ENCODE measurements around the gene TMEM132D. TPM values are rescaled to one million over a fixed set of nuclear protein-coding genes. Genes with fewer than 3 reads are reported as not detected.
A peak's percentile ranks its signal among the peaks of the same experiment; 100 is the strongest.

TMEM132D gene
- total RNA-seq, 1 donor from 2014 or later: 1.1 TPM

- no peak overlapping the region for H3K4me3 Mint-ChIP-seq
- peaks cover 2% of the 10 kb centered on the region for H3K27me3 Mint-ChIP-seq (ENCODE audit: insufficient read depth, low read depth)
- H3K27ac Mint-ChIP-seq: no peak overlapping the region
- no peaks in the 10 kb centered on the region for H3K9me3 ChIP-seq (ENCODE audit: low read depth)
- H3F3A ChIP-seq (ENCODE audit: low read depth): no peaks in the 10 kb centered on the region
- H3K9me3 Mint-ChIP-seq: no peaks in the 10 kb centered on the region
- H4K20me1 ChIP-seq (ENCODE audit: low read depth): no peaks in the 10 kb centered on the region
- no peaks in the 10 kb centered on the region for H3K4me1 Mint-ChIP-seq
- no peak overlapping the region for H3K27ac ChIP-seq
- H3K36me3 ChIP-seq: no peaks in the 10 kb centered on the region
- H3K79me2 ChIP-seq (ENCODE audit: low read depth): no peaks in the 10 kb centered on the region
- H3K36me3 Mint-ChIP-seq: peaks cover 5% of the 10 kb centered on the region
- DNase-seq (ENCODE audit: low spot score): no peak
- H3K4me3 ChIP-seq: no peak overlapping the region
- H3K27me3 ChIP-seq: no peaks in the 10 kb centered on the region
- no peak overlapping the region for H3K4me2 ChIP-seq
- no peak for TF ChIP-seq EZH2phosphoT487 (IDR thresholded peaks at IDR 0.05)
- TF ChIP-seq, protein P1, sequence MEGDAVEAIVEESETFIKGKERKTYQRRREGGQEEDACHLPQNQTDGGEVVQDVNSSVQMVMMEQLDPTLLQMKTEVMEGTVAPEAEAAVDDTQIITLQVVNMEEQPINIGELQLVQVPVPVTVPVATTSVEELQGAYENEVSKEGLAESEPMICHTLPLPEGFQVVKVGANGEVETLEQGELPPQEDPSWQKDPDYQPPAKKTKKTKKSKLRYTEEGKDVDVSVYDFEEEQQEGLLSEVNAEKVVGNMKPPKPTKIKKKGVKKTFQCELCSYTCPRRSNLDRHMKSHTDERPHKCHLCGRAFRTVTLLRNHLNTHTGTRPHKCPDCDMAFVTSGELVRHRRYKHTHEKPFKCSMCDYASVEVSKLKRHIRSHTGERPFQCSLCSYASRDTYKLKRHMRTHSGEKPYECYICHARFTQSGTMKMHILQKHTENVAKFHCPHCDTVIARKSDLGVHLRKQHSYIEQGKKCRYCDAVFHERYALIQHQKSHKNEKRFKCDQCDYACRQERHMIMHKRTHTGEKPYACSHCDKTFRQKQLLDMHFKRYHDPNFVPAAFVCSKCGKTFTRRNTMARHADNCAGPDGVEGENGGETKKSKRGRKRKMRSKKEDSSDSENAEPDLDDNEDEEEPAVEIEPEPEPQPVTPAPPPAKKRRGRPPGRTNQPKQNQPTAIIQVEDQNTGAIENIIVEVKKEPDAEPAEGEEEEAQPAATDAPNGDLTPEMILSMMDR (IDR thresholded peaks at IDR 0.05): no peak
- no peak for TF ChIP-seq EZH2 (IDR thresholded peaks at IDR 0.05)
- no peak overlapping the region for H3K9ac ChIP-seq
- H3K4me1 ChIP-seq: no peaks in the 10 kb centered on the region
- no peak overlapping the region for H2AFZ ChIP-seq (replicated peaks)
These were observed 421.9 kb downstream of the TMEM132D start for GRCh38 chr12:129481921-129482320.

GRCh38 chr12:129470196-129470595 lies 433.6 kb downstream of the TMEM132D start:
- Histone ChIP-seq H3K4me1 (peaks cover 6% of the 10 kb centered on the region), H3K4me2 (no peak overlapping the region)

GRCh38 chr12:129467726-129468125 lies 436.1 kb downstream of the TMEM132D start:
- no peak overlapping the region for H3K4me3 Mint-ChIP-seq
- Histone ChIP-seq H3K27ac (no peak overlapping the region), H3K27me3 (no peaks in the 10 kb centered on the region), H3K4me1 (peaks cover 6% of the 10 kb centered on the region), H3K9me3 (ENCODE audit: low read depth) (no peaks in the 10 kb centered on the region), H3K4me2 (no peak overlapping the region), H3K4me3 (no peak overlapping the region), H4K20me1 (ENCODE audit: low read depth) (no peaks in the 10 kb centered on the region), H3F3A (ENCODE audit: low read depth) (no peaks in the 10 kb centered on the region), H2AFZ (replicated peaks) (no peak overlapping the region), H3K9ac (no peak overlapping the region), H3K79me2 (ENCODE audit: low read depth) (no peaks in the 10 kb centered on the region), H3K36me3 (no peaks in the 10 kb centered on the region)
- H3K27ac Mint-ChIP-seq: peak overlapping the region; percentile 46
- H3K4me1 Mint-ChIP-seq: peaks cover 16% of the 10 kb centered on the region
- no peak for TF ChIP-seq EZH2phosphoT487 (IDR thresholded peaks at IDR 0.05)
- TF ChIP-seq, protein P1 (IDR thresholded peaks at IDR 0.05): no peak
- H3K27me3 Mint-ChIP-seq (ENCODE audit: insufficient read depth, low read depth): no peaks in the 10 kb centered on the region
- peaks cover 2% of the 10 kb centered on the region for H3K36me3 Mint-ChIP-seq
- H3K9me3 Mint-ChIP-seq: no peaks in the 10 kb centered on the region
- DNase-seq (ENCODE audit: low spot score): peak; percentile 21

More at GRCh38 chr12:129470196-129470595, 433.6 kb downstream of the TMEM132D start:
- Mint-ChIP-seq H3K27ac (no peak overlapping the region), H3K4me1 (peaks cover 16% of the 10 kb centered on the region), H3K9me3 (no peaks in the 10 kb centered on the region), H3K27me3 (ENCODE audit: insufficient read depth, low read depth) (no peaks in the 10 kb centered on the region), H3K4me3 (no peak overlapping the region), H3K36me3 (peaks cover 2% of the 10 kb centered on the region)
- H3K27me3 ChIP-seq: no peaks in the 10 kb centered on the region
- TF ChIP-seq EZH2phosphoT487 (IDR thresholded peaks at IDR 0.05) (no peak), EZH2 (IDR thresholded peaks at IDR 0.05) (no peak)
- TF ChIP-seq, protein P1 (IDR thresholded peaks at IDR 0.05): no peak
- H3K27ac ChIP-seq: no peak overlapping the region
- no peaks in the 10 kb centered on the region for H3K36me3 ChIP-seq
- H3K79me2 ChIP-seq (ENCODE audit: low read depth): no peaks in the 10 kb centered on the region
- H2AFZ ChIP-seq (replicated peaks): no peak overlapping the region
- no peak overlapping the region for H3K9ac ChIP-seq
- H4K20me1 ChIP-seq (ENCODE audit: low read depth): no peaks in the 10 kb centered on the region
- H3K9me3 ChIP-seq (ENCODE audit: low read depth): no peaks in the 10 kb centered on the region
- no peak for DNase-seq (ENCODE audit: low spot score)
- no peaks in the 10 kb centered on the region for H3F3A ChIP-seq (ENCODE audit: low read depth)
- no peak overlapping the region for H3K4me3 ChIP-seq
